Measurements from ENCODE around the gene TWF2.
"Not testable (repeated sequence)": the region's sequence is repeated elsewhere in the genome, so short reads cannot be mapped to it uniquely, and the experiment has no call there.

DNA sequence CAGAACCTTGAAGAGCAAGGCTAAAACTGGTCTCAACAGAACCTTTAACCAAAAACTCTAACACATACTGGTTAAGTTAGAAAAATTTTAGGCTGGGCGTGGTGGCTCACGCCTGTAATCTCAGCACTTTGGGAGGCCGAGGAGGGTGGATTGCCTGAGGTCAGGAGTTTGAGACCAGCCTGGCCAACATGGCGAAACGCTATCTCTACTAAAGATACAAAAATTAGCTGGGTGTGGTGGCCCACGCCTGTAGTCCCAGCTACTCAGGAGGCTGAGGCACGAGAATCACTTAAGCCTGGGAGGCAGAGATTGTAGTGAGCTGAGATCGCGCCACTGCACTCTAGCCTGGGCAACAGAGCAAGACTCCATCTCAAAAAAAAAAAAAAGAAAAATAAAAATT is 33.2 kb upstream of the TWF2 start:
- TF ChIP-seq REST (IDR thresholded peaks at IDR 0.05); CHD2 (IDR thresholded peaks at IDR 0.05; ENCODE audit: low read length, partially characterized antibody); CTCF (IDR thresholded peaks at IDR 0.05); EHMT2 (IDR thresholded peaks at IDR 0.05; ENCODE audit: low read depth); HOXA7 (CRISPR knock-in tag; IDR thresholded peaks at IDR 0.05); RAD21 (conservative IDR thresholded peaks at IDR 0.05 in 1 of 2, IDR thresholded peaks at IDR 0.05 in 1 of 2); HMGXB4 (CRISPR knock-in tag; IDR thresholded peaks at IDR 0.05; ENCODE audit: borderline replicate concordance); MAZ (IDR thresholded peaks at IDR 0.05; ENCODE audit: borderline replicate concordance, low read depth, low read length); POLR2A (IDR thresholded peaks at IDR 0.05; ENCODE audit: low read length): not testable (repeated sequence)

Measured in A549 (cell line).